Activated naive CD4-positive, alpha-beta T cell treated with anti-CD3 and anti-CD28 coated beads, Interleukin-2, amount 50 U/mL, for 24 hours (primary cell): ENCODE data around the gene ADCY5.

Experiments
- H3K27ac Mint-ChIP-seq: one replicate; pipeline ENCODE4 v1.8.0; 2021; ENCODE audit warnings: mild to moderate bottlenecking, mixed read lengths
- H3K27me3 Mint-ChIP-seq: one replicate; pipeline ENCODE4 v1.8.0; 2021; ENCODE audit warnings: mixed read lengths
- H3K36me3 Mint-ChIP-seq: one replicate; pipeline ENCODE4 v1.8.0; 2021; ENCODE audit warnings: mixed read lengths
- H3K4me1 Mint-ChIP-seq: one replicate; pipeline ENCODE4 v1.8.0; 2021; ENCODE audit warnings: mixed read lengths
- H3K4me3 Mint-ChIP-seq: one replicate; pipeline ENCODE4 v1.8.0; 2021; ENCODE audit warnings: mild to moderate bottlenecking, mixed read lengths
- H3K9me3 Mint-ChIP-seq: one replicate; pipeline ENCODE4 v1.8.0; 2021; ENCODE audit warnings: mixed read lengths

The ADCY5 gene

DNA sequence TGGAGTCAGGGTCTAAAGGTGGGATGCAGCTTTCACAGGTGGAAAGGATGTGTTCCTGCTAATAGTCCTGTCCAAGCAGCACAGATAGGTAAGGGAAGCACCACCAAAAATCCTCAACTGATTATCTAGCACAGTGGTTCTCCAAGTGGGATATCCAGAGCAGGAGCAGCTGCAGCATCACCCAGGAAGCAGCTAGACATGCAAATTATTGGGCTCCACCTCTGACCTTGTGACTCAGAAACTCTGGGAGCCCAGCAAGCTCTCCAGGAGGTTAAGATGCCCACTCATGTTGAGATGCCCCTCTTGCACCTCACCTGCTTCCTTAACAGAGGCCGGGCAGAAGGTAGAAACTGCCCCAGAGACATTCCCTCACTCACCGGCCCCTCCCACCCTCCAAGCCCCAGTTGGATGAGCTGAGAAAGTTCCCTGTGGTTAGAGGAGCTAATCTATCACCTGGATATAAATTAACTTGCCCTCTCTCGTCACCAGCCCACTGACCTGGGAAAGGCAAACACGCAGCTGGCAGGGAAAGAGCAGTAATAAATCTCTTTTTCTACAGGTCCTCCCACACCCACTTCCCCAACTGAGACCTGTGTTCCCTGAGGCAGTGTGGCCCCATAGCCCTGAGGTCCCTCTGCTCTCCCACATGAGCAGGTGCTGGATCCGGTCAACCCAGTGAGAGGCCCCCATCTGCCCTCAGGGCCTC is 39.3 kb downstream of the ADCY5 start:
- no peaks in the 10 kb centered on the region for H3K4me1 Mint-ChIP-seq
- H3K9me3 Mint-ChIP-seq: no peaks in the 10 kb centered on the region
- H3K27ac Mint-ChIP-seq: no peak overlapping the region
- no peaks in the 10 kb centered on the region for H3K36me3 Mint-ChIP-seq
- no peaks in the 10 kb centered on the region for H3K27me3 Mint-ChIP-seq
- no peak overlapping the region for H3K4me3 Mint-ChIP-seq

DNA sequence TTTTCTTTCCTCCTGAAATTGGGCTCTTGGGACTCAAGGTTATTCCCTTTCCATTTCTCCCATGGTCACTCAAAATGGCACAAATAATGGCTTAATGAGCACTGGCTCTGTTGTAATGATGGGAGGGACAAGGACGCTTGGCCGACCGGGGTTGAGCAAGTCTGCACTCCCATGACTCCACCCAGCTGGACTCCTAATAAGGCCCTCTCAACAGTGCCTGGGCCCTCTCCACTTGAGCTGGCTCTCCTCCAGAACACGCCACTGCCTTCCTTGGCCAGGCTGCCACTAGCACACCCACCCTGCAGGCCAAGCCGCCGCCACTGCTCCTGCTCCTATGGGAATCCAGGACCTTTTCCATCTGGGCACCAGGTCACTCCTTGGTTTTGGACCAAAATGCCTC is 42.3 kb downstream of the ADCY5 start:
- Mint-ChIP-seq H3K27ac (no peak overlapping the region), H3K9me3 (no peaks in the 10 kb centered on the region), H3K4me1 (no peaks in the 10 kb centered on the region), H3K27me3 (no peaks in the 10 kb centered on the region), H3K4me3 (no peak overlapping the region), H3K36me3 (no peaks in the 10 kb centered on the region)

DNA sequence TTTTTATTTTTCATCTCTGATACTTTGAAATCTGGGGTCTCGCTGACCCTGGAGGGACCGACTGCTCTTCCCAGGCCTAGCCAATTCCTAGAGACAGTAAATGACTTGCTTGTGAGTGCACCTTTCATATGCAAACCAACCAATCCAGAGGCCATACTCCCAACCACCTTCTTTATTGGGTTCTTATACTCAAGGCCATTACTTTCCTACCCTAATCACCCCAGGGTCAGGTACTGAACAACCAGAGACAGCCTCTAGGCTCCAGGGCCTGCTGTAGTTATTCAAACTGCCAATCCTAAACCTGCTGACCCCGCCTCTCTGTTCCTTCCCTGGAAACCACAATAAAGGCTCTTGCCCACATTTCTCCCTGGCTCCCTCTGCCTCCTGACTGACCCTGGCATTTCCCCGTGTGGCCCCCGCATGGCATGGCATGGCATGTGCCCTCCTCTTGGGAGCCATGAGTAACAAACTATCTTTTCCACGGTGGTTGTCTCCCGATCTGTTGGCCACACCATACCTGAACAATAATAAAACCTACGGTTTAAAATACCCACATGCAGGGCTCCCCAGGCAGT is 42.9 kb downstream of the ADCY5 start:
- Mint-ChIP-seq H3K36me3 (no peaks in the 10 kb centered on the region), H3K27ac (no peak overlapping the region), H3K4me3 (no peak overlapping the region), H3K9me3 (no peaks in the 10 kb centered on the region), H3K27me3 (no peaks in the 10 kb centered on the region), H3K4me1 (no peaks in the 10 kb centered on the region)

DNA sequence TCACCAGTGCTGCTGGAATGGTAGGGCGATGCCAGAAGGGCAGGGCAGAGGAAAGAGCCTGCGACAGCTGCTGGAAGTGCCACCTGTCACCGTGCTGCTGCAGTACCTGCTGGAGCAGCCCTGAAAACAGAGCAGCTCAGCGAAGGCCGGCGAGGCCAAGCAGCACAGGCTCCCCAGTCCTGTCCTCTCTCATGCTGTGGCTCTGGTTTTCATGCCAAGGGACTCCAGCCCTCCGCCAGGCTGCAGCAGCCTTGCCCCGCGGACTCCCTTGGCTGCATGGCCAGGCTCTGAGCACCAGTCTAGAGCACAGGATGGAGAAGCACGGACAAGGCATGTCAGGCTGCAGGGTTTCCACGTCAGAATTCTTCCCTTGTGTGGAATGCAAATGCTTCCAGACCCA is 43.9 kb downstream of the ADCY5 start:
- Mint-ChIP-seq H3K27ac (no peak overlapping the region), H3K4me3 (no peak overlapping the region), H3K9me3 (no peaks in the 10 kb centered on the region), H3K27me3 (no peaks in the 10 kb centered on the region), H3K36me3 (no peaks in the 10 kb centered on the region), H3K4me1 (no peaks in the 10 kb centered on the region)

DNA sequence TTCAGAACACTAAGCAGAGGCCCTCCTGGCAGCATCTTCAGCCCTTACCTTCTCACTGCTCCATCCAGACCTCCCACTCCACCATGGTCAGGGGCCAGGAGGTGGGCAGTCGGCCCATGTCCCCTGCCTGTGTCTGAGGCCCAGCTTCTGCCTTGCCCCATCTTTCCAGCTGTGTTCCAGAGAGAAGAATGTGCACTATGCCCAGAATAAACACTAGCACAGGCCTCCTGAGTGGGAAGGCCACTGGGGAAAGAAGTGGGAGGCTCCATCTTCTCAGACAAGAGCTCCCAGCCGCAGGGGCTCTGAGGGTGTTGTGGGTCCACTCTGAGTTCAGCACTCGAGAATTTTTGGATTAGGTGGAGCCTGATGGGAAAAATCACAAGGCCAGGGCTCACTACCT is 44.5 kb downstream of the ADCY5 start:
- no peak overlapping the region for H3K27ac Mint-ChIP-seq
- H3K36me3 Mint-ChIP-seq: no peaks in the 10 kb centered on the region
- no peak overlapping the region for H3K4me3 Mint-ChIP-seq
- H3K27me3 Mint-ChIP-seq: peaks cover 3% of the 10 kb centered on the region
- no peaks in the 10 kb centered on the region for H3K4me1 Mint-ChIP-seq
- H3K9me3 Mint-ChIP-seq: no peaks in the 10 kb centered on the region

DNA sequence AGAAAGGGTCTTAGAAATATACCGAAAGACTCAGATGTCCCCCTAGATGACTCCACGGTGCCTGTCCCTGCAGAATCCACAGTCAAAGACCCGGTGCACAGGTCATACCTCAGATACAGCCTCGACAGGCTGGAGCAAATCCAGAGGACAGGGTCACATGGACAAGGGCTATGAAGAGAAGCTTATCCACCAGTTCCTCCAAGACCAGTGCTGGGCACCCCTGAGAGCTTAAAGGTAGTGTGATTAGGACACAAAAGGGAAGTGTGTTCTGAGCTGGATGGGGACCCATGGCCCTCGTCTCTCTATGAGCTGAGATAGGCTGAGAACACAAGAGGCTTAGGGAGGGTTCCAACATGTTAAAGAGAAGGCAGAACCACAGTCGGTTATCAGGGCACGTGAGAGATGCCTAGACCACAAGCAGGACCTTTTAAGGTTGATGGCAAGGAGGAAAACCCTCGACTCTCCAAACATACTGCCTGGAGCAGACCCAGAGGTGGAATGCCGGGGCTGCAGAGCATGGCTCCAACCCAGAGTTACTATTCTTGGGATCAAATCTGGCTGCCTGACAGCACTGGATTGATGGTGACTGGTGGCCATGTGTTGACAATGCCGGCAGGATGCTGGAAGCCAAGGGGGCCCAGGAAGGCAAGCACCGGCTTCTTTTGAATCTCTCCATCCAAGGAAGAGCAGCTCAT is 46.9 kb downstream of the ADCY5 start:
- Mint-ChIP-seq H3K36me3 (no peaks in the 10 kb centered on the region), H3K27ac (no peak overlapping the region), H3K4me3 (no peak overlapping the region), H3K27me3 (peaks cover 9% of the 10 kb centered on the region), H3K9me3 (no peaks in the 10 kb centered on the region), H3K4me1 (no peaks in the 10 kb centered on the region)

DNA sequence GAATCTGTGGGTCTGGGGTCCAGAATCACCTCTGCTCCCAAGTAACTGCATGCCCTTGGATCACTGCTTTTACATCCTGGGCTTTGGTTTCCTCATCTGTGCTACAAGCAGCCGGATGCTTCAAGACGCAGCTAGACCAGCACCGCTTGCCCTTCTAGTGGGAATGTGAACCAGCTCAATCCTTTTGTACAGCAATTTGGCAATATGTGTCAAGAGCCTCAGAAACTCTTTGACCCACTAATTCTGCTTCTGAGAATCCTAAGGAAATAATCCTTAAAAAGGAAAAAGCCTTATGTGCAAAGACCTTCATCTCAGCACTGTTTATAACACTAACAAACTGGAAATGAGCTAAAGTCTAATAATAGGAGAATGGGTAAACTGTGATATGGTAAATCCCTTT is 48.7 kb downstream of the ADCY5 start:
- Mint-ChIP-seq H3K4me1 (no peaks in the 10 kb centered on the region), H3K36me3 (no peaks in the 10 kb centered on the region), H3K4me3 (no peak overlapping the region), H3K27ac (no peak overlapping the region), H3K27me3 (peaks cover 13% of the 10 kb centered on the region), H3K9me3 (no peaks in the 10 kb centered on the region)

DNA sequence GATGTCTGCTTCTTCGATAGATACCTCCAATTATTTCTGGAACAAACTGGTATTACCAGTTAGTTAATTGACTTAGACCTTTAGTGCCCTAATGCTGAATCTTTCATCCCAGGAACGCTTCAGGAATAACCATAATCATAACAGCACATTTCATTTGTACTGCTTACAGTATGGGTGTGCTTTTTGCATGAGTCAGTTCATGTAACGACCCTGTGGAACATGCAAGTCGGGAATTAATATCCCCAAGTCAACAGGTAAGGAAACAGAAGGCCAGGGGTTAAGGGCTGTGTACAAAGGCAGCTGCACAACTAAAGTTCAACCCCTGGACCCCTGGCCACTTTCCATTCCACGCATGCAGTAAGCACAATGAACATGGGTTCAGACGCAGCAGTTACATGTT is 49.2 kb downstream of the ADCY5 start:
- Mint-ChIP-seq H3K27ac (no peak overlapping the region), H3K27me3 (peaks cover 13% of the 10 kb centered on the region), H3K4me3 (no peak overlapping the region), H3K36me3 (no peaks in the 10 kb centered on the region), H3K9me3 (no peaks in the 10 kb centered on the region), H3K4me1 (no peaks in the 10 kb centered on the region)

DNA sequence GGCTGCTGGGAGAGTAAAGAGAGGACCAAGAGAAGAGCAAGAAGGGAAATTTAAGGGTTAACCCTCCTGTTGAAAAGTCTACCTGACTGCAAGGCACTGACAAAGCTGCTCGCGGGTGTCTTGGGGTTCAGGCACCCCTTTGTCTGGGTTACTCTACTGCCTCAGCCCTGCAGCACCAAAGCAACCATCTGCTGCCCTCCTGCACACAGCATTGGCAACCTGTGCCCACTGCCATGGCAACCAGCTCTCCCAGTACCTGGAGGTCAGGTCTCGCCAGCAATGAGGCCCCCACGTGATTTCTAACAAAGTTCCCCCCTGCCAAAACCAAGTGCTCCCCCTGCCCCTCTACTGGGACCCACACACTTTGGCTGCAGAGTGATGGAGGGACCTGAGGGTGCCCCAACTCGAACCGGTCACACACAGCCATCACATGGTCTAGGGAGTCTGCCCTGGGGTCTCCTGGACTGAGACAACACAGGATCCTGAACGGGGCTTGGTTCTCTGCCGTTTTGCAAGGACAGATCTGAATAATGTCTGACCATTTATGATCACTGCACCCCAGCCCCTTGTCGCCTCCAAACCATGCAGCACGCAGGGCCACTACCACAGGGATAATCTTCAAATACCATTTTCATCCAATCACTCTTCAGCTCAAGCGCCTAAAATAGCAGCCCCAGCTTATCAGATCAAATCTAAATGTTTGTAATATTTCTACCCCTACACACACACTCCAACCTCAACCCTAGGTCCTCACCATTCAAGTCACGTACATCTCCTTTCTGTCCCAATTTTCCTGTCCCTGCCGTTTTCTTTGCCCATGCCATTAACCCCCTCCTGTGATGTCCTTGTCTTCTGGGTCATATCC is 50.7 kb downstream of the ADCY5 start:
- Mint-ChIP-seq H3K27me3 (peaks cover 15% of the 10 kb centered on the region), H3K4me3 (no peak overlapping the region), H3K36me3 (no peaks in the 10 kb centered on the region), H3K27ac (no peak overlapping the region), H3K9me3 (no peaks in the 10 kb centered on the region), H3K4me1 (no peaks in the 10 kb centered on the region)

DNA sequence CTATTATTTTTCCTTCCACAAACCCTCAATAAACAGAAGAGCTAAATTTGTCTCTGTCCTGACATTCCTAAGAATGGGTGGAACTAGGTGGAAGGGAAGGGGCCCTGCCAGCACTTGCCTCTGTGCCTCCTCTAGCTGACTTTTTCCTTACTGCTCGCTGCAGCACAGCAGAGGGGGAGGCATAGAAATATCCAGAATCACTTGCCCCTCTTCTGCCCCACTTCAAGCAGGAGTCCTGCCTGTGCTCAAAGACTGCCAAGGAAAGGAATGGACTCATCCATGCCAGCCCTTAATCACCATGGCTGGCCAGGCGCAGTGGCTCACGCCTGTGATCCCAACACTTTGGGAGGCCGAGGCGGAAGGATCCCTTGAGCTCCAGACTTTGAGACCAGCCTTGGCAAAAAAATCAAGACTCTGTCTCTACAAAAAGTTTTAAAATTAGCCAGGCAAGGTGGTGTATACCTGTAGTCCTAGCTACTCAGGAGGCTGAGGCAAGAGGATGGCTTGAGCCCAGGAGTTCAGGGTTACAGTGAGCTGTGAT is 51.8 kb downstream of the ADCY5 start:
- Mint-ChIP-seq H3K36me3 (no peaks in the 10 kb centered on the region), H3K4me1 (no peaks in the 10 kb centered on the region), H3K4me3 (no peak overlapping the region), H3K27ac (no peak overlapping the region), H3K9me3 (no peaks in the 10 kb centered on the region), H3K27me3 (peaks cover 15% of the 10 kb centered on the region)

DNA sequence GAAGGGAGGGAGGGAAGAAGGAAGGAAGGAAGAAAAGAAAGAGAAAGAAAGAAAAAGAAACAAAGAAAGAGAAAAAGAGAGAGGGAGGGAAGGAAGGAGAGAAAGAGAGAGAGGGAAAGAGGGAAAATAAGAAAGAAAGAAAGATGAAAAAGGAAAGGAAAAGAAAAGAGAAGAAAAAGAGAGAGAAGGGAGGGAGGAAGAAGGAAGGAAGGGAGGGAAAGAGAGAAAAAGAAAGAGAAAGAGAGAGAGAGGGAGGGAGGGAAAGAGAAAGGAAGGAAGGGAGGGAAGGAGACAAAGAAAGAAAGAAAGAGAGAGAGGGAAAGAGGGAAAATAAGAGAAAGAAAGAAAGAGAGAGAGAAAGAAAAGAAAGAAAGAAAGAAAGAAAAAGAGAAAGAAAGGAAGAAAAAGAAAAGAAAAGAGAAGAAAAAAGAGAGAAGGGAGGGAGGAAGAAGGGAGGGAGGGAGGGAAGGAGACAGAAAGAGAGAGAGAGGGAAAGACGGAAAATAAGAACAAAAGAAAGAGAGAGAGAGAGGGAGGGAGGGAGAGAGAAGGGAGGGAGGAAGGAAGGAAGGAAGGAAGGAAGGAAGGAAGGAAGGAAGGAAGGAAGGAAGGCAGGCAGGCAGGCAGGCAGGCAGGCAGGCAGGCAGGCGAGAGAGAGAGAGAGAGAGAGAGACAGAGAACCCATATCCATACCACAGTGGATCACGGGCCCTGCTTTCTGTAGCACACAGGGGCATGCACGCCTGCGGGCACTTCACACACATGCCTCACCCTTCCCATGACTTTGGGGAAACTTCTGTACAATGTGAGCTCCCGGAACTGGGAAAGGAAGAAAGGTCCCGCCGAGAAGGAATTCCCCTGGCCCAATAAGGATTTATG is 52.5 kb downstream of the ADCY5 start:
- no peaks in the 10 kb centered on the region for H3K9me3 Mint-ChIP-seq
- no peak overlapping the region for H3K4me3 Mint-ChIP-seq
- H3K27me3 Mint-ChIP-seq: peaks cover 15% of the 10 kb centered on the region
- no peak overlapping the region for H3K27ac Mint-ChIP-seq
- no peaks in the 10 kb centered on the region for H3K36me3 Mint-ChIP-seq
- H3K4me1 Mint-ChIP-seq: no peaks in the 10 kb centered on the region

DNA sequence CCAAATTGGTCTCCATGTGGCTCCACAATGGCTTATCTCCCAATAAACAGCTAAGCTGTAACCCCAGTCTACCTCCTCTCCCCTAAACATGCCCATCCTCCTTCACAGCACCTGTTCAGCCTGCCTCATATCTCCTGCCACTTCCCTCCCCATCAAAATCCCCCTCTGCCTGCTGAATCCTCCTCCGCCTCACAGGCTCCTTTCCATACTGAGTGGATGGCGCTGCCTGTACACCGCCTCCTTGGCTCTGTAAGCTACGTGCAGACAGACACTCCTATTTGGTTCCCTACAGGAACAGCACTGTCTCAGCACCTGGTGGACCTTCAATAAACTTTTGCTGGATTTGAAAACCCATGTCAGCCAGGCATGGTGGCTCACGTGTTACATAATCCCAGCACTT is 53.7 kb downstream of the ADCY5 start:
- H3K27ac Mint-ChIP-seq: no peak overlapping the region
- H3K4me3 Mint-ChIP-seq: no peak overlapping the region
- H3K9me3 Mint-ChIP-seq: no peaks in the 10 kb centered on the region
- no peaks in the 10 kb centered on the region for H3K4me1 Mint-ChIP-seq
- H3K27me3 Mint-ChIP-seq: peaks cover 15% of the 10 kb centered on the region
- H3K36me3 Mint-ChIP-seq: no peaks in the 10 kb centered on the region

DNA sequence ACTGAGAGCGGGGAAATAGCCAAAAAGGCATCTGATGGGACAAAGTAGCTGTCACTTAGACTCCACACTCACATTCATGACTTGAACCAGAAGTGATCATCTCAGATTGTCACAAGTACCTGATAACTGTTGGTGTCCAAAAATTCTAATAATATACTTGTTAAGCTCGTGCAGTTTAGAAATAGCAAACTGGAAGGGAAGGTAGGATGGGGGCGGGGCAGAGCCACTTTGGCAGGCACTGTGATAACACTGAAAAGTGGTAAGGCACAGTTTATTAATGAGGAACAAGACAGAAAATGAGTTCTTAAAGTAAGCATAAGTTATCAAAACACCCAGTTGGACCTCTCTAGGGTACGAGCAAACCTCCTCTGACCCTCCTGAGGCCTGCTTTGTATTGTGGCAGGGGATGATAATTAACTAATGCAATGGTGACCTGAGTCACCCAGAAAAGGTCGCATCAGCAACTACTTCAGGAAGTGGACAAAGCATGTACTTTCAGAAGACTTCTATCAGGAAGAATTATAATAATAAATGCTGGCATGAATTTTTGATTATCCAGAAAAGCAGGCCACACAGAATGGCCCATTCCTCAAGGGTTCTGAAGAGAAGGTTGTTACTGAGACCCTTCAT is 54.4 kb downstream of the ADCY5 start:
- Mint-ChIP-seq H3K9me3 (no peaks in the 10 kb centered on the region), H3K4me1 (no peaks in the 10 kb centered on the region), H3K36me3 (no peaks in the 10 kb centered on the region), H3K27me3 (peaks cover 14% of the 10 kb centered on the region), H3K4me3 (no peak overlapping the region), H3K27ac (no peak overlapping the region)

DNA sequence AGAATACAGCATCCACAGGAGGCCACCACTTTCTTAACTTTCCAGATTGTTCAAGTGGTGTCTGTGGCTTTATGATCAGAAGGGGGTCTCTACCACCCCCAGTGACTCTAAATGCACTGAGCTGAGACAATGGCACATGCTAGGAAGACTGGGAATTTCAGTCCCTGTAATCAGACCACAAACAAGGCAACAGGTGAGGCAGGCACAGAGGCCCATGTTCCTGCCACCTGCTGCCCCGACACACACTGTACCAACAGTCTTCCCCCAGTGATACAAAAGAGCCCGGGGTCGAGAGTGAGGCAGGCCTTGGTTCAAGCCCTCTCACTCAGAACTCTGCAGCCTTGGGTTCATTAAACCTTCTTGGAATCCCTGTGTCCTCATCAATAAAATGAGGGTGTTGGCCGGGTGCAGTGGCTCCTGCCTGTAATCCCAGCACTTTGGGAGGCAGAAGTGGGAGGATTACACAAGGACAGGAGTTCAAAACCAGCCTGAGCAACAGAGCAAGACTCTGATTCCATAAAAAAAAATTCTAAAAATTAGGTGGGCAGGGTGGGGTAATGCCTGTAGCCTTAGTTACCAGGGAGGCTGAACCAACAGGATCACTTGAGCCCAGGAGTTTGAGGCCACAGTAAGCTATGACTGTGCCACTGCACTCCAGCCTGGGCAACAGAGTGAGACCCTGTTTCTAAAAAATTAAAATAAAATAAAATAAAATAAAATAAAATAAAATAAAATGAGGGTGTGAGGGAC is 55.8 kb downstream of the ADCY5 start:
- Mint-ChIP-seq H3K36me3 (no peaks in the 10 kb centered on the region), H3K4me3 (no peak overlapping the region), H3K27ac (no peak overlapping the region), H3K27me3 (peaks cover 8% of the 10 kb centered on the region), H3K9me3 (no peaks in the 10 kb centered on the region), H3K4me1 (no peaks in the 10 kb centered on the region)
